Fibroblast of peridontal ligament (primary cell): ENCODE results near the gene LY6G5C.
A peak's percentile ranks its signal among the peaks of the same experiment; 100 is the strongest.

Experiments used
- DNase-seq: peaks from one replicate; pipeline ENCODE4 v3.0.0-alpha.2; 2010; ENCODE audit errors: extremely low read depth

The LY6G5C gene

GRCh38 chr6:31663126-31663960, 17.5 kb downstream of the LY6G5C start:
- DNase-seq, result peak; percentile 51

GRCh38 chr6:31662124-31662723, 18.6 kb downstream of the LY6G5C start:
- DNase-seq, result no peak

- no peak for DNase-seq
Measured at GRCh38 chr6:31661262-31662123, 19.4 kb downstream of the LY6G5C start.

- peak; percentile 65 for DNase-seq
Measured at GRCh38 chr6:31660381-31661261, 20.2 kb downstream of the LY6G5C start, which contains the start of gene C6orf47. C6orf47 (minus strand) TSS chr6:31660778; CDS start chr6:31659947, 831 bp downstream.

DNA sequence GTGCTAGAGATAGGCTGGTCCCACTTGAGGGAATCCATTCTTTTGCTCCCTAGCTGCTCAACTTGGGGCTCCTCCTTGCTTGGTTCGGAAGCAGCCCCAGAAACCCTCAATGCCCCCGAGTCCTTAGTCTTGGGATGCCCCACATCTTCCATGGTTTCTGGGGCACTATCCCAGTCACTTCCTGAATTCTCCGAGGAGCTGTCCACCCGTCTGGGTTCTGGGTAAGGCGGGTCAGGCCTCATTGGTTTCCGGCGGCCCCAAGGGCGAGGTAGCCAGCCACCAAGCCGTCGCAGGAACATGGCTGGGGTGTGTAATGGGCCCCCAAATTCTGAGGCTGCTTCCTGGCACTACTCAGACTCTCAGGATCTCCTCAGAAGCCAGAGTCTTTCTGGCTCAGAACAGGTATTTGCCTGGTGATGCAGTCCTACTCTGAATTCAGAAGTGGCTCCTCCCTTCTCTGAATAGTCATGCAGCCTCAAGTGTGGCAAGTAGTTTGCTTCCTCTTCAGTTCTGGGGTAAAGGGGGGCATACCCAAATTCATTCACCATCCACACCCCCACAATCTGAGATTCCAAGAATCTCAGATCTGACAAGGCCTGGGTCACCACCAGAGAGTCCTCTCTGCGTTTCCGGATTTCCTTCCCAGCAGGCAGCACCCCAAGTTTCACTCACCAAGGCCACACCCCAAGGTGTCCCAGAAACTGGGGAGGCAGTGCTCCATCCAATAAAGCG, 21.1 kb downstream of the LY6G5C start:
- DNase-seq, result peak; percentile 33

DNA sequence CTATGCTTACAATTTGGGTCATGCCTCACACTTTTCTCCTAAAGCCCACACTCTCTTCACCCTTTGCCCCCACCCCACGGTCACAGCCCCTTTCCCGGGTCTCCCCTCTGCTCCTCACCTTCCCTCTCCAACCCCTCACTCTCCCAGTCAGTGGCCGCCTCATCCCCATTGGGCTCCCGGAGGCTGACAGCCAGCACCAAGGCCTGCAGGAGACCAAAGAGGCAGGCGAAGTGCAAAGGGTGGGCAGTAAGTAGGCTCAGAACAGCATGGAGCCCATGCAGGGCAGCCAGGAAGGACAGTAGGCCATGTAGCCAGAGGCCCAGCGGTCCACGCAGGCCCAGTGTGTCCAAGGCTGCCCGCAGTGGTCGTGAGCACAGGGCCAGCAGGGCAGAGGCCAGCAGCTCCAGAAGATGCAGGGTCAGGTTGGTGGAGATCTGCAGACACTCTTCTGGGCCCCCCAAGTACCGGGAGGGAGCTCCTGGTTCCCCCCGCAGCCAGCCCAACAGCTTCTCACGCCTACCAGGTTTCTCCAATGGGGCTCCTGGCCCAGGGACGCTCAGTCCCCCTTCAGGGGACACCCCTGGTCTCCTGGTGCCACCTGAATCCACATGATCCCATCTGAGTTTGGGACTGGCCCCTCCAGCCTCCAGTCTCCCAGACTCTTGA, 21.8 kb downstream of the LY6G5C start:
- DNase-seq, result no peak

- DNase-seq, result no peak
Measured at GRCh38 chr6:31658158-31658688, 22.6 kb downstream of the LY6G5C start.

DNA sequence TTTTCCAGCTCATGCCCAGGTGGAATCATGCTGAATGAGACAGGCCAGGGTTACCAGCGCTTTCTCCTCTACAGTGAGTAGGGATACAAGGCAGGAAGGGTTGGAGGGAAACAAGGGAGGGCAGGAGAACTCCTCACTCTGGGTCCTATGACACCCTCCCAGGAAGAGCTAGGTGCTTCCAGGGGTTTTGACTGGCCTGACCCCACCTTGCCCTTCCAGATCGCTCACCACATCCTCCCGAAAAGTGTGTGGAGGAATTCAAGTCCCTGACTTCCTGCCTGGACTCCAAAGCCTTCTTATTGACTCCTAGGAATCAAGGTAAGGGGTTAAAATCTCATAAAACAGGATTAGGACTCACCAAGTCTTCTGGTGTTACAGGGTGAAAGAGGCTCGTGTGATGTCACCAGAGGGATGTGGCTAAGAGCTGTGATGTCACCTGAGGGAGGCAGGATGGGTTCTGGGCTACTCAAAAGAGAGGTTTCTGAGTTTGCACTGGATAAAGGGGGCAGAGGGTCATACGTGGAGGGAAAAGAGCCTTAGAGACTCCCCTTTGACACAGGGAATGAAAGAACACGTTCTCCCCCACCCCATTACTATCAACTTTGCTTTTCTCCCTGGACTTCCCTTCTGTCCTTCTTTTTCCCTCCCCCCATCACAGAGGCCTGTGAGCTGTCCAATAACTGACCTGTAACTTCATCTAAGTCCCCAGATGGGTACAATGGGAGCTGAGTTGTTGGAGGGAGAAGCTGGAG, 23.3 kb downstream of the LY6G5C start:
- DNase-seq, result no peak

GRCh38 chr6:31655349-31656237, 25.3 kb downstream of the LY6G5C start, which contains the start of gene APOM:
APOM (plus strand) TSS chr6:31655894; CDS start chr6:31655967, 73 bp downstream.
- no peak for DNase-seq

GRCh38 chr6:31654574-31655348, 26.1 kb downstream of the LY6G5C start:
- DNase-seq, result no peak

GRCh38 chr6:31652925-31653724, 27.7 kb downstream of the LY6G5C start:
- DNase-seq, result no peak

DNA sequence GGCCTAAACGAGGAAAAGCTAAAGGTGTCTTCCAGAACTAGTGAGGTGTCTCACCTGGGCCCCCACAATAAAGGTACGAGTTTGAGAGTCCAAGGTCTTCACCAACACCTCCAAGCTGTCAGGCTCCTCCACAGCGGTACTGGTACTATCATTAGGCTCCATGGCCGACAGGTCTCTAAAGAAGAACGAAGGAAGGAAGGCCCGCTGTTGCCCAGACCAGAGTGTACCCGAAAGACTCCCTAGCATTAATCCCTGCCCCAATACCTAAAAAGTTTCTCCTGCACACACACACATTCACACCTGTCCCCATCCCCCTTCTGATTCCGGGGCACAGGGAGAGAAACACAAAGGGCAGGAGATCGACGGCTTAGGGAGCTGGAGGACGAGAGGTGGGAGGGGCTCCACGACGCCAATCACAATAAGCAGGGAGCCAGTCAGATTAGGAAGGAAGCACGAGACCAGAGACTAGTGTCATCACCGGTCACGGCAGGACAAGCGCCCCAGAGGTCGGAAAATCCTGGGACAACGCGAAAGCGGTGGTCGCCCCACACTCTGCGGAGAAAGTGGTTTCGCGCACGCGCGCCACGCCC, 29.2 kb downstream of the LY6G5C start:
- DNase-seq, result peak; percentile 83

DNA sequence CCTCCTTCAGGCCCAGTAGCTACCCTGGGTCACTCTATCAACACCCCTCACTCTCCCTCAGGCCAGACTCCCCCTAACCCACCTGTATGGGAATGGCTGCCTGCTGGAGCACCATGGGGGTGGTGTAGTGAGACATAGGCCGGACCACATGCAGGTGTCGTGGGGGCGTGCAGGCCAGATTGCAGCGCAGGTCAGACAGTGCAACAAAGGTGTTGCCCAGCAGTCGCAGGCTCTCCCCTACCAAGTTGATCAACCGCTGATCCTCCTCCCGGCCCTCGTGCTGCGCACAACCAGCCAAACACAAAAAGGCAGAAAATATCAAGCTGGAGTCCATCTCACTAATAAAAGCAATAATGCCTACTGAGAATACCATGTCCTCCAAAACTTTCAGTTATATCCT, 35.5 kb downstream of the LY6G5C start:
- no peak for DNase-seq

DNA sequence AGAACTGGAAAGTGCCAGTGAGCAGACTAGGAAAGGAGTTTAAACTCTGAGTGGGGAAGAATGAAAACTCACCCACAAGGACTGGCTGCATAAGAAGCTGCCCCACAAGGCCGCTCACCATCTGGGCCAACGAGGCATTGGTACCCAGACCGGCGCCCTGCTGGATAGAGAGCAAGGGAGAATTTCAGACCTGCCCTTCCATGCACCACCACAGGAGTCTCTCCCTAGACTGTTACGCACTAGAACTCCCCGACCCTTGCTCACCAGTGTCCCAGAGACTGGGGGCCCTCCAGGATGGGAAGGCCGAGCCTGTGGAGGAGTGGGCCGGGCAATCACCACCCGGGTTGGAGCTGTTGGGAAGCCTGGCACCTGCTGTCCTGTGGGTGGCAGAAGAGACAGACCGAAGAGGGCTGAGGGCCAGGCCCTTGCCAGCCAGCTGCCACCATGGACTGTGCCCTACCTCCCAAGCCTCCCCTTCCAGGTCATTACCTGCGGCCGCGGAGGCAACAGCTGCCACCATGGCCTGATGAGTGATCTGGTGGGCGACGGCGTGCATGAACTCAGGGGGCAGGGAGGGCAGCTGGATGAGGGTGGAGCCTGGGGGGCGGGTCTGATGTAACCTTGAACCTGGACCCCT, 36.9 kb downstream of the LY6G5C start:
- DNase-seq, result no peak

DNA sequence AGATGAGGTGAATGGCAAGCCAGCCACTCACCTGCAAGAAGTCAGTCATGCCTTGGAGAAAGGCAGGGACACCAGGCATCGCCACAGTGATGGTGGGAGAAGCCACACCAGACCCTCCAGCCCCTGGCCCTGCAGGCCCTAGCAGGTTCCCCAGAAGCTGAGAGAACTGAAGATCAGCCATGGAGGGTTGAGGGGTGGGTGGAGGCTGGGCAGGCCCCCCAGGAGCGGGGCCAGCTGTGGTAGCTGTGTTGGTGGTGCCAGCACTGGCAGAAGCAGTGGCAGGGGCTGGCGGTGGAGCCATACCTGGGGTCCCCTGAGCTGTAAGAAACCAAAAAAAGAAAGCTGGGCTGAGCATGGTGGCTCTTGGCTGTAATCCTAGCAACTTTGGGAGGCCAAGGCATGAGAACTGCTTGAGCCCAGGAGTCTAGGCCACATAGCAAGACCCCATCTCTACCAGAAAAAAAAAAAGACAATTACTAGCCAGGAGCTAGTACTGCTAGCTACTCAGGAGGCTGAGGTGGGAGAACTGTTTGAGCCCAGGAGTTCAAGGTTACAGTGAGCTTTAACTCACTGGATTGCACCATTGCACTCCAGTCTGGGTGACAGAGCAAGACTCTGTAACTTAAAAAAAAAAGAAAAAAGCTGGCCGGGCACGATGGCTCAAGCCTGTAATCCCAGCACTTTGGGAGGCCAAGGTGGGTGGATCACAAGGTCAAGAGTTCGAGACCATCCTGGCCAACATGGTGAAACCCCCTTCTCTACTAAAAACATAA, 37.9 kb downstream of the LY6G5C start:
- DNase-seq, result no peak
